ENCODE measurements around the gene USP50.
A peak's percentile ranks its signal among the peaks of the same experiment; 100 is the strongest.

Gene USP50

GRCh38 chr15:50501815-50502214 is 44.7 kb downstream of the USP50 start:
- TF ChIP-seq, protein P1, sequence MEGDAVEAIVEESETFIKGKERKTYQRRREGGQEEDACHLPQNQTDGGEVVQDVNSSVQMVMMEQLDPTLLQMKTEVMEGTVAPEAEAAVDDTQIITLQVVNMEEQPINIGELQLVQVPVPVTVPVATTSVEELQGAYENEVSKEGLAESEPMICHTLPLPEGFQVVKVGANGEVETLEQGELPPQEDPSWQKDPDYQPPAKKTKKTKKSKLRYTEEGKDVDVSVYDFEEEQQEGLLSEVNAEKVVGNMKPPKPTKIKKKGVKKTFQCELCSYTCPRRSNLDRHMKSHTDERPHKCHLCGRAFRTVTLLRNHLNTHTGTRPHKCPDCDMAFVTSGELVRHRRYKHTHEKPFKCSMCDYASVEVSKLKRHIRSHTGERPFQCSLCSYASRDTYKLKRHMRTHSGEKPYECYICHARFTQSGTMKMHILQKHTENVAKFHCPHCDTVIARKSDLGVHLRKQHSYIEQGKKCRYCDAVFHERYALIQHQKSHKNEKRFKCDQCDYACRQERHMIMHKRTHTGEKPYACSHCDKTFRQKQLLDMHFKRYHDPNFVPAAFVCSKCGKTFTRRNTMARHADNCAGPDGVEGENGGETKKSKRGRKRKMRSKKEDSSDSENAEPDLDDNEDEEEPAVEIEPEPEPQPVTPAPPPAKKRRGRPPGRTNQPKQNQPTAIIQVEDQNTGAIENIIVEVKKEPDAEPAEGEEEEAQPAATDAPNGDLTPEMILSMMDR (IDR thresholded peaks at IDR 0.05) = peak; percentile 51

GRCh38 chr15:50500352-50500751 is 46.1 kb downstream of the USP50 start:
- TF ChIP-seq, protein P1 (IDR thresholded peaks at IDR 0.05) = no peak

GRCh38 chr15:50496692-50497091 is 49.8 kb downstream of the USP50 start:
- TF ChIP-seq, protein P1 (IDR thresholded peaks at IDR 0.05) = no peak

GRCh38 chr15:50493625-50494024 is 52.8 kb downstream of the USP50 start:
- TF ChIP-seq, protein P1 (IDR thresholded peaks at IDR 0.05) = no peak

GRCh38 chr15:50487287-50487686 is 59.2 kb downstream of the USP50 start:
- TF ChIP-seq, protein P1 (IDR thresholded peaks at IDR 0.05) = no peak

- TF ChIP-seq, protein P1 (IDR thresholded peaks at IDR 0.05) = no peak
Observed at GRCh38 chr15:50485389-50485788, 61.1 kb downstream of the USP50 start.

DNA sequence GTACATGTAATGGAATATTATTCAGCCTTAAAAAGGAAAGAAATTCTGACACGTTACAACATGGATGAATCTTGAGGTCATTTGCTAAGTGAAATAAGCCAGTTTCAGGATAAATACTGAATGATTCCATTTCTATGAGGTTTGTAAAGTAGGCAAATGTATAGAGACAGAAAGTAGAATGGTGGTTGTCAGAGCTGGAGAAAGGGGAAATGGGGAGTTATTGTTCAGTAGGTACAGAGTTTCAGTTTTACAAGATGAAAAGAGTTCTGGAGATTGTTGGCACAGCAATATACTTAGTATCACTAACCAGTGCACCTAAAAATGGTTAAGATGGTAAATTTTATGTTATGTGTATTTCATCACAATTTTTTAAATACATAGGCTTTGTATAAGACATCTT is 61.7 kb downstream of the USP50 start:
- TF ChIP-seq, protein P1 (IDR thresholded peaks at IDR 0.05) = no peak

DNA sequence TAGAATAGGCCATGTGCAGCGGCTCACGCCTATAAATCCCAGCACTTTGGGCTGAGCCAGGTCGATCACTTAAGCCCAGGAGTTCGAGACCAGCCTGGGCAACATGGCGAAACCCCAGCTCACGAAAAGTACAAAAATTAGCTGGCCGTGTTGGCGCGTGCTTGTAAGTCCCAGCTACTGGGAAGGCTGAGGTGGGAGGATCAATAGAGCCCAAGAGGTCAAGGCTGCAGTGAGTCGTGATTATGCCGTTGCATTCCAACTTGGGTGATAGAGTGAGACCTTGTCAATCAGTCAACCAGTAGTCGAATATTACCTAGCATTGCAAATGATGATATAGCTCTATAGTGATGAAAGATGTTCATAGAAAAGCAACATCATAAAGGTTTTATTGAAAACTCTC is 70.3 kb downstream of the USP50 start:
- TF ChIP-seq, protein P1 (IDR thresholded peaks at IDR 0.05) = no peak

All from LNCAP (cell line).